ENCODE data around the gene GNAQ.

Gene GNAQ

DNA sequence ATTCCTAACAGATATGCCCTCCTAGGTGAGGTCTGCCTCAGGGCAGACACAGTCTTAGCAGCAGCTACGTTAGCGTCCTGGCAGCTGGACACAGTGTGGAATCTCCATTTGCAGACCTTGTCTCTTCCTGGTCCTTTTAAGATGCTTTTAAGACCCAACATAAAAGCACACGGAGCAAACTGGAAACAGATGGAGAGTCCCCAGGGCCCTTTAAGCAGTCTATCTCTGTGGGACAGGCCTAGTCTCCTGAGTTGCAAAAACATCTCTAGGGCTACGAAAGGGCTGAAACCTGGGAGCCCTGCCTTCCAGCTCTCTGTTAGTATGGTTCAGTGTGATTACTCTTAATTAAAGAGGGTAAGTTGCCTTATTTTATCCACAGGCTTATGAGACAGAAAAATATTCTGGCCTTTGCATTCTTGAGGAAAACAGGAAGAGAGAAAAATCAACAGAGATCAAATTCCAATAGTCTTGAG lies 317.5 kb downstream of the GNAQ start:
- TF ChIP-seq, protein P1, sequence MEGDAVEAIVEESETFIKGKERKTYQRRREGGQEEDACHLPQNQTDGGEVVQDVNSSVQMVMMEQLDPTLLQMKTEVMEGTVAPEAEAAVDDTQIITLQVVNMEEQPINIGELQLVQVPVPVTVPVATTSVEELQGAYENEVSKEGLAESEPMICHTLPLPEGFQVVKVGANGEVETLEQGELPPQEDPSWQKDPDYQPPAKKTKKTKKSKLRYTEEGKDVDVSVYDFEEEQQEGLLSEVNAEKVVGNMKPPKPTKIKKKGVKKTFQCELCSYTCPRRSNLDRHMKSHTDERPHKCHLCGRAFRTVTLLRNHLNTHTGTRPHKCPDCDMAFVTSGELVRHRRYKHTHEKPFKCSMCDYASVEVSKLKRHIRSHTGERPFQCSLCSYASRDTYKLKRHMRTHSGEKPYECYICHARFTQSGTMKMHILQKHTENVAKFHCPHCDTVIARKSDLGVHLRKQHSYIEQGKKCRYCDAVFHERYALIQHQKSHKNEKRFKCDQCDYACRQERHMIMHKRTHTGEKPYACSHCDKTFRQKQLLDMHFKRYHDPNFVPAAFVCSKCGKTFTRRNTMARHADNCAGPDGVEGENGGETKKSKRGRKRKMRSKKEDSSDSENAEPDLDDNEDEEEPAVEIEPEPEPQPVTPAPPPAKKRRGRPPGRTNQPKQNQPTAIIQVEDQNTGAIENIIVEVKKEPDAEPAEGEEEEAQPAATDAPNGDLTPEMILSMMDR (IDR thresholded peaks at IDR 0.05; ENCODE audit: insufficient read depth, low read length, missing control alignments), result no peak
- ChIA-PET CTCF (interaction anchor here (1.1 kb wide), 1 partner anchor 40 kb away, joined by 3 read pairs; no protein-coding TSS in a partner anchor), POLR2A (no interaction called here)
- DNase-seq (ENCODE audit: low read depth, low spot score), result no peak
- no peak overlapping the region for H3K4me3 ChIP-seq (ENCODE audit: low read depth, low read length)

DNA sequence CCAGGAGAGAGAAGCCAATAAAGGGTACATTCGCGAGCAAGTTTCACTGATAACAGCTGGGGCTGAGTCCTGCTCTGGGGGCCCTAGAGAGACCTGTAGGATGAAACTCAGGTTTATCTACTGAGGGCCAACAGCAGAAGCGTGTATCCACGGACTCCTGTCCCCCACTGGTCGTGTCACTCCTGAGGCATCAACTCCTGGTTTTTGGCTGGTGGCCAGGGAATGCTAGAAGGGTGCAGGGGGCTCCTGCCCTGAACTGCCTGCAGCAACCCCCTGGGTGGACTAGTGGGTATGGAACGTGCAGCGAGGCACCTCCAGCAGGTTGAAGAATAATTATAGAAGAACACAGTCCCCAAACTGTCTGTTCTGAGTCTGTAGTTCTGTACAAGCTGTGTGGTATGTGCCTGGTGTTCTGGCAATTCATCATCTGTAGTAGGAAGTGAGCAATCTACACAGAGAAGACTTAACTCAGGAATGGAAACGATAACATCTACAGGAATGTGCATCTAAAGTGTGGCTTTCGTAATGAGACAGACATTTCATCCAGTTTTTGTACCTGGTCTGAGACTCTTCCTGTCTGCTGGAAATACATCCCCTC lies 319.0 kb downstream of the GNAQ start:
- ChIA-PET CTCF (interaction anchor here (0.6 to 1.7 kb wide), 3 partner anchors 10 to 280 kb away, joined by 3 read pairs; no protein-coding TSS in a partner anchor), POLR2A (interaction anchor here (0.7 kb wide), 1 partner anchor 18 kb away, joined by 3 read pairs; no protein-coding TSS in a partner anchor)
- peak; percentile 82 for DNase-seq (ENCODE audit: low read depth, low spot score)
- TF ChIP-seq, protein P1 (IDR thresholded peaks at IDR 0.05; ENCODE audit: insufficient read depth, low read length, missing control alignments), result no peak
- no peak overlapping the region for H3K4me3 ChIP-seq (ENCODE audit: low read depth, low read length)

- no peak for DNase-seq (ENCODE audit: low read depth, low spot score)
- POLR2A ChIA-PET, result no interaction called here
- no peak overlapping the region for H3K4me3 ChIP-seq (ENCODE audit: low read depth, low read length)
- CTCF ChIA-PET, result interaction anchor here (1.7 kb wide), 1 partner anchor 278 kb away, joined by 3 read pairs; no protein-coding TSS in a partner anchor
- TF ChIP-seq, protein P1 (IDR thresholded peaks at IDR 0.05; ENCODE audit: insufficient read depth, low read length, missing control alignments), result no peak
These were observed 320.5 kb downstream of the GNAQ start for GRCh38 chr9:77710965-77711648.

DNA sequence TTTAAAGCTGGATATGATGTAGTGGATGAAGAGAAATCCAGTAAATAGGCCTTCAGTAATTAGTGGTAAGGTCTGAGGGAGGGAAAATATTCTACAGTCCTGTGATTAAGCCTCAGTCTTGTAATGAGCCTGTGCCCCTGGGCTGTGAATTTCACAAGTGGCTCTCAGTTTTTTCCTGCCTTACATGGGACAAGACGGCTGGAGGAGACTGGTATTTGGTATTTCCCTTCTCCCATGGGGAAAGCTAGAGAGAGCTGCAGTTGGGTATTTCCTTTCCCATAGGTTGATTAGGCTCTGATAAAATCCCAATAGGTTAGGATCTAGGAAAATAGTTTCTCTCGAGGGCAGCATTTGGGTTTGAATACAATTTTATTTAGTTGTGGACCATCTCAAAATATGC lies 321.3 kb downstream of the GNAQ start:
- TF ChIP-seq, protein P1 (IDR thresholded peaks at IDR 0.05; ENCODE audit: insufficient read depth, low read length, missing control alignments), result no peak
- no peak overlapping the region for H3K4me3 ChIP-seq (ENCODE audit: low read depth, low read length)
- ChIA-PET POLR2A (no interaction called here), CTCF (interaction anchor here (1.8 kb wide), 1 partner anchor 251 kb away, joined by 4 read pairs; no protein-coding TSS in a partner anchor)
- no peak for DNase-seq (ENCODE audit: low read depth, low spot score)

- CTCF ChIA-PET, result no interaction called here
- peak; percentile 45 for DNase-seq (ENCODE audit: low read depth, low spot score)
- TF ChIP-seq, protein P1 (IDR thresholded peaks at IDR 0.05; ENCODE audit: insufficient read depth, low read length, missing control alignments), result no peak
- POLR2A ChIA-PET, result interaction anchor here (0.7 to 1.0 kb wide), 2 partner anchors 43 to 232 kb away, joined by 3 read pairs; no protein-coding TSS in a partner anchor
- H3K4me3 ChIP-seq (ENCODE audit: low read depth, low read length), result no peak overlapping the region
These were observed 323.4 kb downstream of the GNAQ start for GRCh38 chr9:77708064-77708815.

Data from AG04449 (cell line).